Epithelial cell of esophagus (primary cell): ENCODE results near the gene NOCT.

ENCODE experiments used
- DNase-seq: peaks from one replicate; pipeline ENCODE4 v3.0.0; 2010; ENCODE audit warnings: low read depth
- H3K4me3 ChIP-seq: 2 replicates; pipeline ENCODE4 v1.5.1; 2011; ENCODE audit warnings: mild to moderate bottlenecking, low read length, control low read depth
- CTCF ChIP-seq: IDR thresholded peaks from 2 replicates; pipeline ENCODE4 v1.5.1; 2011; ENCODE audit warnings: low read depth, mild to moderate bottlenecking, low read length, control low read depth, inconsistent platforms; ENCODE audit not compliant: insufficient read depth; ENCODE audit errors: missing control alignments

The NOCT gene

DNA sequence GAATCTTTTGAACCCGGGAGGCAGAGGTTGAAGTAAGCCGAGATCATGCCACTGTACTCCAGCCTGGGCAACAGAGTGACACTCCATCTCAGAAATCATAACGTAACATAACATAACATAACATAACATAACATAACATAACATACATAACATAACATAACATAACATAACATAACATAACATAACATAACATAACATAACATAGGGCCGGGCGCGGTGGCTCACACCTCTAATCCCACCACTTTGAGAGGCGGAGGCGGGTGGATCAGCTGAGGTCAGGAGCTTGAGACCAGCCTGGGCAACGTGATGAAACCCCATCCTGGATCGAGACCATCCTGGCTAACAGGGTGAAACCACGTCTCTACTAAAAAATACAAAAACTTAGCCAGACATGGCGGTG lies 76.7 kb downstream of the NOCT start:
- no peak for TF ChIP-seq CTCF
- H3K4me3 ChIP-seq = no peak overlapping the region
- DNase-seq = no peak
